Measurements from ENCODE around the gene PSMC6.

The PSMC6 gene

DNA sequence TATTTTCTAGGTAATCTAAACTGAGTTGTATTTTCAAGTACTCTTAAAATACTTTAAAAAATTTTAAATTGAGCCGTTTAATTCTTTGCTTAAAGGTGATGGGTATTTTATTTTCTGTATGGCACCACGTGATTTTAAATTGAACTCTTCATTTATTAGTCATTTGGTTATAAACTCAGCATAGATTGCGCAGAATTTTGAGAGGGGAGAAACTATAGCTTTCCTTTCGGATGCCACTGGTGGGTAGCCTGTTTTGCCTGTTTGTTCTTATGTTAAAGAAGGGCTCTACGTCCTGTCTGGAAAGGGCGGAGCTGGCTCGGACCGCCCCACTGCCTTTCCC lies 22.6 kb downstream of the PSMC6 start (continued):
- TF ChIP-seq, protein P1, sequence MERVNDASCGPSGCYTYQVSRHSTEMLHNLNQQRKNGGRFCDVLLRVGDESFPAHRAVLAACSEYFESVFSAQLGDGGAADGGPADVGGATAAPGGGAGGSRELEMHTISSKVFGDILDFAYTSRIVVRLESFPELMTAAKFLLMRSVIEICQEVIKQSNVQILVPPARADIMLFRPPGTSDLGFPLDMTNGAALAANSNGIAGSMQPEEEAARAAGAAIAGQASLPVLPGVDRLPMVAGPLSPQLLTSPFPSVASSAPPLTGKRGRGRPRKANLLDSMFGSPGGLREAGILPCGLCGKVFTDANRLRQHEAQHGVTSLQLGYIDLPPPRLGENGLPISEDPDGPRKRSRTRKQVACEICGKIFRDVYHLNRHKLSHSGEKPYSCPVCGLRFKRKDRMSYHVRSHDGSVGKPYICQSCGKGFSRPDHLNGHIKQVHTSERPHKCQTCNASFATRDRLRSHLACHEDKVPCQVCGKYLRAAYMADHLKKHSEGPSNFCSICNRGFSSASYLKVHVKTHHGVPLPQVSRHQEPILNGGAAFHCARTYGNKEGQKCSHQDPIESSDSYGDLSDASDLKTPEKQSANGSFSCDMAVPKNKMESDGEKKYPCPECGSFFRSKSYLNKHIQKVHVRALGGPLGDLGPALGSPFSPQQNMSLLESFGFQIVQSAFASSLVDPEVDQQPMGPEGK (CRISPR knock-in tag; IDR thresholded peaks at IDR 0.05; ENCODE audit: borderline replicate concordance): no peak
- TF ChIP-seq ESRRG (CRISPR knock-in tag; IDR thresholded peaks at IDR 0.05): no peak

DNA sequence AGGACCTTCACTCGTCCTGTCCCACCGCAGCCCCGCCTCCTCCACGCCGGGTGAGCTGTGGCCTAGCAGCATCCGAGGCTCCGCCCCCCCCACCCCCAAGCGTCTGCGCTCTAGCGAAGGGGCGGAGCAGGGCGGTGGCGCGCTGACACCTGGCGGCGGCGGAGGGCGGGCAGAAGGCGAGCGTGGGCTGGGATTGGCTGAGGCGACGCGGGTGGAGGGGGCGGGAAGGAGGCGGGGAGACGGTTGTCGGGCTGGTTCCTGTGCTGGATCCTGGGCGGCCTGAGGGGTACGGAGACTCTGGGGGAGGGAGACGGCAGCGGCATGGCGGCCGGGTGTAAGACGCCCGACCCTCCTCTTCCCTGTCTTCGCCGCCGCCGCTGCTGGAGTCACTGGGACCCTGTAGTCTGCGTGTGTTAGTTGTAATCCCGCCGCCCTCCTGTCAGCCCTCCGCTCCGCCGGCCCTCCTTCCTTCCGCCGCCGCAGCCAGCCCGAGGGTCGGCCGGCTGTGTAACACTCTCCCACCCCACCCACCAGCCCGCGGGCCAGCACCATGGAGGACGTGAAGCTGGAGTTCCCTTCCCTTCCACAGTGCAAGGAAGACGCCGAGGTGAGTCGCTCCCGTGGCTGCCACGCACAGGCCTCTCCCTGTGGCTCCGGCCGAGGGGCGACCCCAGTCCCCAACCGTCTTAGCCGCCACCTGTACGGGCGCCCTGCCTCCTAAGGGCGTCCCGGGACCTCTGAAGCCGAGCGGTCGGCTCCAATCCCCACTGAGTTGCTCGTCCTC lies 23.1 kb downstream of the PSMC6 start, which contains the start of gene STYX:
Gene STYX, plus strand, starts transcription at position 242 of the 784 bp plus-strand sequence. Its CDS starts 309 bp downstream, at position 551.
- peak; percentile 98 for ATAC-seq
- no peak for TF ChIP-seq ZFP30 (CRISPR knock-in tag; IDR thresholded peaks at IDR 0.05)
- TF ChIP-seq SNAI2 (CRISPR knock-in tag; IDR thresholded peaks at IDR 0.05): no peak
- no peak for TF ChIP-seq ZNF565 (CRISPR knock-in tag; conservative IDR thresholded peaks at IDR 0.05; ENCODE audit: low read depth)
- TF ChIP-seq, protein P2, sequence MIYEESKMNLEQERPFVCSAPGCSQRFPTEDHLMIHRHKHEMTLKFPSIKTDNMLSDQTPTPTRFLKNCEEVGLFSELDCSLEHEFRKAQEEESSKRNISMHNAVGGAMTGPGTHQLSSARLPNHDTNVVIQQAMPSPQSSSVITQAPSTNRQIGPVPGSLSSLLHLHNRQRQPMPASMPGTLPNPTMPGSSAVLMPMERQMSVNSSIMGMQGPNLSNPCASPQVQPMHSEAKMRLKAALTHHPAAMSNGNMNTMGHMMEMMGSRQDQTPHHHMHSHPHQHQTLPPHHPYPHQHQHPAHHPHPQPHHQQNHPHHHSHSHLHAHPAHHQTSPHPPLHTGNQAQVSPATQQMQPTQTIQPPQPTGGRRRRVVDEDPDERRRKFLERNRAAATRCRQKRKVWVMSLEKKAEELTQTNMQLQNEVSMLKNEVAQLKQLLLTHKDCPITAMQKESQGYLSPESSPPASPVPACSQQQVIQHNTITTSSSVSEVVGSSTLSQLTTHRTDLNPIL (CRISPR knock-in tag; IDR thresholded peaks at IDR 0.05; ENCODE audit: low read depth): no peak
- no peak for TF ChIP-seq GLIS3 (CRISPR knock-in tag; IDR thresholded peaks at IDR 0.05)
- TF ChIP-seq OSR1 (CRISPR knock-in tag; IDR thresholded peaks at IDR 0.05): no peak
- TF ChIP-seq ZNF70 (CRISPR knock-in tag; IDR thresholded peaks at IDR 0.05): no peak
- TF ChIP-seq, protein P1 (CRISPR knock-in tag; IDR thresholded peaks at IDR 0.05; ENCODE audit: borderline replicate concordance): no peak
- no peak for TF ChIP-seq ZNF8 (CRISPR knock-in tag; IDR thresholded peaks at IDR 0.05)
- TF ChIP-seq, protein P3, sequence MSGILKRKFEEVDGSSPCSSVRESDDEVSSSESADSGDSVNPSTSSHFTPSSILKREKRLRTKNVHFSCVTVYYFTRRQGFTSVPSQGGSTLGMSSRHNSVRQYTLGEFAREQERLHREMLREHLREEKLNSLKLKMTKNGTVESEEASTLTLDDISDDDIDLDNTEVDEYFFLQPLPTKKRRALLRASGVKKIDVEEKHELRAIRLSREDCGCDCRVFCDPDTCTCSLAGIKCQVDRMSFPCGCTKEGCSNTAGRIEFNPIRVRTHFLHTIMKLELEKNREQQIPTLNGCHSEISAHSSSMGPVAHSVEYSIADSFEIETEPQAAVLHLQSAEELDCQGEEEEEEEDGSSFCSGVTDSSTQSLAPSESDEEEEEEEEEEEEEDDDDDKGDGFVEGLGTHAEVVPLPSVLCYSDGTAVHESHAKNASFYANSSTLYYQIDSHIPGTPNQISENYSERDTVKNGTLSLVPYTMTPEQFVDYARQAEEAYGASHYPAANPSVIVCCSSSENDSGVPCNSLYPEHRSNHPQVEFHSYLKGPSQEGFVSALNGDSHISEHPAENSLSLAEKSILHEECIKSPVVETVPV (CRISPR knock-in tag; IDR thresholded peaks at IDR 0.05): no peak
- no peak for TF ChIP-seq ESRRG (CRISPR knock-in tag; IDR thresholded peaks at IDR 0.05)
- TF ChIP-seq TCF4 (CRISPR knock-in tag; IDR thresholded peaks at IDR 0.05; ENCODE audit: borderline replicate concordance): no peak
- TF ChIP-seq, protein P4, sequence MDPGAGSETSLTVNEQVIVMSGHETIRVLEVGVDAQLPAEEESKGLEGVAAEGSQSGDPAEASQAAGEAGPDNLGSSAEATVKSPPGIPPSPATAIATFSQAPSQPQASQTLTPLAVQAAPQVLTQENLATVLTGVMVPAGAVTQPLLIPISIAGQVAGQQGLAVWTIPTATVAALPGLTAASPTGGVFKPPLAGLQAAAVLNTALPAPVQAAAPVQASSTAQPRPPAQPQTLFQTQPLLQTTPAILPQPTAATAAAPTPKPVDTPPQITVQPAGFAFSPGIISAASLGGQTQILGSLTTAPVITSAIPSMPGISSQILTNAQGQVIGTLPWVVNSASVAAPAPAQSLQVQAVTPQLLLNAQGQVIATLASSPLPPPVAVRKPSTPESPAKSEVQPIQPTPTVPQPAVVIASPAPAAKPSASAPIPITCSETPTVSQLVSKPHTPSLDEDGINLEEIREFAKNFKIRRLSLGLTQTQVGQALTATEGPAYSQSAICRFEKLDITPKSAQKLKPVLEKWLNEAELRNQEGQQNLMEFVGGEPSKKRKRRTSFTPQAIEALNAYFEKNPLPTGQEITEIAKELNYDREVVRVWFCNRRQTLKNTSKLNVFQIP (CRISPR knock-in tag; IDR thresholded peaks at IDR 0.05; ENCODE audit: borderline replicate concordance, low read depth): no peak
- TF ChIP-seq, protein P5, sequence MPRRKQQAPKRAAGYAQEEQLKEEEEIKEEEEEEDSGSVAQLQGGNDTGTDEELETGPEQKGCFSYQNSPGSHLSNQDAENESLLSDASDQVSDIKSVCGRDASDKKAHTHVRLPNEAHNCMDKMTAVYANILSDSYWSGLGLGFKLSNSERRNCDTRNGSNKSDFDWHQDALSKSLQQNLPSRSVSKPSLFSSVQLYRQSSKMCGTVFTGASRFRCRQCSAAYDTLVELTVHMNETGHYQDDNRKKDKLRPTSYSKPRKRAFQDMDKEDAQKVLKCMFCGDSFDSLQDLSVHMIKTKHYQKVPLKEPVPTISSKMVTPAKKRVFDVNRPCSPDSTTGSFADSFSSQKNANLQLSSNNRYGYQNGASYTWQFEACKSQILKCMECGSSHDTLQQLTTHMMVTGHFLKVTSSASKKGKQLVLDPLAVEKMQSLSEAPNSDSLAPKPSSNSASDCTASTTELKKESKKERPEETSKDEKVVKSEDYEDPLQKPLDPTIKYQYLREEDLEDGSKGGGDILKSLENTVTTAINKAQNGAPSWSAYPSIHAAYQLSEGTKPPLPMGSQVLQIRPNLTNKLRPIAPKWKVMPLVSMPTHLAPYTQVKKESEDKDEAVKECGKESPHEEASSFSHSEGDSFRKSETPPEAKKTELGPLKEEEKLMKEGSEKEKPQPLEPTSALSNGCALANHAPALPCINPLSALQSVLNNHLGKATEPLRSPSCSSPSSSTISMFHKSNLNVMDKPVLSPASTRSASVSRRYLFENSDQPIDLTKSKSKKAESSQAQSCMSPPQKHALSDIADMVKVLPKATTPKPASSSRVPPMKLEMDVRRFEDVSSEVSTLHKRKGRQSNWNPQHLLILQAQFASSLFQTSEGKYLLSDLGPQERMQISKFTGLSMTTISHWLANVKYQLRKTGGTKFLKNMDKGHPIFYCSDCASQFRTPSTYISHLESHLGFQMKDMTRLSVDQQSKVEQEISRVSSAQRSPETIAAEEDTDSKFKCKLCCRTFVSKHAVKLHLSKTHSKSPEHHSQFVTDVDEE (CRISPR knock-in tag; IDR thresholded peaks at IDR 0.05): no peak
- TF ChIP-seq CSDC2 (CRISPR knock-in tag; IDR thresholded peaks at IDR 0.05): no peak
- no peak for TF ChIP-seq BACH2 (CRISPR knock-in tag; IDR thresholded peaks at IDR 0.05; ENCODE audit: borderline replicate concordance)
- TF ChIP-seq ARNTL (CRISPR knock-in tag; IDR thresholded peaks at IDR 0.05; ENCODE audit: borderline replicate concordance, low read depth): no peak

DNA sequence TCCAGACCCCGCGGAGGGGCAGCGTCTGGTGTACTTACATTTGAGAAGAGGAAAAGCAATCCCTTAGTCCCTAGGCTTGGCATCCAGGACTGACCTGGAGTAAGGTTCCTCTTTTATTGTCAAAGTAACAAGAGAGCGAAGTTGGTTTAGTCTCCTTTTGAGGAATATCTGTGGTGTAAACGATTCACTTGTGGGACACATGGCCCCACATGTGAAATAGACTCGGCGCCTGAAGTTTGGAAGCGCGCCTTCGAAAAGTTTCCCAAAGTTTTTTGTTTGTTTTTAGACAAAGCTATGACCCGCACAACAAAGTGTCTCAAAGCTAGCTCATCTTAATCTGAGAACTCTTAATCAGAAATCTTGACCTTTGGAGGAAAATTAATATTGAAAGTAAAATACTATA lies 23.7 kb downstream of the PSMC6 start:
- ATAC-seq: no peak; the same call in 1 of the 3 replicates
- TF ChIP-seq ARNTL (CRISPR knock-in tag; IDR thresholded peaks at IDR 0.05; ENCODE audit: borderline replicate concordance, low read depth): no peak
- TF ChIP-seq BACH2 (CRISPR knock-in tag; IDR thresholded peaks at IDR 0.05; ENCODE audit: borderline replicate concordance): no peak
- no peak for TF ChIP-seq OSR1 (CRISPR knock-in tag; IDR thresholded peaks at IDR 0.05)
- TF ChIP-seq TOX (CRISPR knock-in tag; IDR thresholded peaks at IDR 0.05; ENCODE audit: borderline replicate concordance): no peak
- no peak for TF ChIP-seq RARB (CRISPR knock-in tag; IDR thresholded peaks at IDR 0.05)
- TF ChIP-seq ZNF8 (CRISPR knock-in tag; IDR thresholded peaks at IDR 0.05): no peak
- no peak for TF ChIP-seq GLIS3 (CRISPR knock-in tag; IDR thresholded peaks at IDR 0.05)
- TF ChIP-seq, protein P1 (CRISPR knock-in tag; IDR thresholded peaks at IDR 0.05; ENCODE audit: borderline replicate concordance): no peak
- TF ChIP-seq ZFP3 (CRISPR knock-in tag; IDR thresholded peaks at IDR 0.05): no peak
- TF ChIP-seq SNAI2 (CRISPR knock-in tag; IDR thresholded peaks at IDR 0.05): no peak
- TF ChIP-seq, protein P2 (CRISPR knock-in tag; IDR thresholded peaks at IDR 0.05; ENCODE audit: low read depth): no peak
- no peak for TF ChIP-seq ZFP30 (CRISPR knock-in tag; IDR thresholded peaks at IDR 0.05)
- TF ChIP-seq TCF4 (CRISPR knock-in tag; IDR thresholded peaks at IDR 0.05; ENCODE audit: borderline replicate concordance): no peak
